Activated CD4-positive, CD25-positive, alpha-beta regulatory T cell treated with anti-CD3 and anti-CD28 coated beads, Interleukin-2, amount 50 U/mL, for 72 hours (primary cell): Measurements from ENCODE around the gene SAV1.
"Not testable (repeated sequence)": the region's sequence is repeated elsewhere in the genome, so short reads cannot be mapped to it uniquely, and the experiment has no call there.

Experiments
- DNase-seq: peaks from one replicate; pipeline ENCODE4 v3.0.0; 2021

SAV1 gene

GRCh38 chr14:50664579-50664978, 3.5 kb downstream of the SAV1 start:
- DNase-seq, result not testable (repeated sequence)

- no peak for DNase-seq
Measured at GRCh38 chr14:50659327-50659974, 8.7 kb downstream of the SAV1 start.

GRCh38 chr14:50658203-50658602, 9.9 kb downstream of the SAV1 start:
- DNase-seq, result no peak

- DNase-seq, result no peak
Measured at GRCh38 chr14:50657753-50658152, 10.4 kb downstream of the SAV1 start.

GRCh38 chr14:50656776-50657175, 11.3 kb downstream of the SAV1 start:
- no peak for DNase-seq

GRCh38 chr14:50649691-50650090, 18.4 kb downstream of the SAV1 start:
- no peak for DNase-seq

GRCh38 chr14:50647753-50648152, 20.4 kb downstream of the SAV1 start:
- no peak for DNase-seq

GRCh38 chr14:50647282-50647681, 20.8 kb downstream of the SAV1 start:
- no peak for DNase-seq

- no peak for DNase-seq
Measured at GRCh38 chr14:50635141-50635540, 33.0 kb downstream of the SAV1 start.

- DNase-seq, result no peak
Measured at GRCh38 chr14:50633954-50634353, 34.2 kb downstream of the SAV1 start.

DNA sequence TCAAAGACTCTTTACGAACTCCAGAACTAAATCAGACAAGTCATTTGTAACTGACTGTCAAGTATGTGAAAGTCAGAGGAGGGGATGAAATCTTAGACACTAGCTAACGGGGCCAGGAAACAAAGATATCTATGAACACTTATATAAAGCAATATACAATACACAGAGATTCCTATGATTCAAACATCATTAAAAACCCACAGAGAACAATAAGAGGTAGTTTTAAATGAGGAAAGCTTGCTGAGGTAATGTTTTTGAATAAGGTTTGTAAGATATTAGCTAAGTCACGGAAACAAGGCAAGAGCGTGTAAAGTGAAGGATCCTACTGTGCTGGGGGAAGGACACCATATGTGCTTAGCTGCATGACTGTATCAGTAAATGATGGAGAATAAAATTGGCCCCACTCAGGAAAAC, 36.7 kb downstream of the SAV1 start:
- DNase-seq, result no peak

DNA sequence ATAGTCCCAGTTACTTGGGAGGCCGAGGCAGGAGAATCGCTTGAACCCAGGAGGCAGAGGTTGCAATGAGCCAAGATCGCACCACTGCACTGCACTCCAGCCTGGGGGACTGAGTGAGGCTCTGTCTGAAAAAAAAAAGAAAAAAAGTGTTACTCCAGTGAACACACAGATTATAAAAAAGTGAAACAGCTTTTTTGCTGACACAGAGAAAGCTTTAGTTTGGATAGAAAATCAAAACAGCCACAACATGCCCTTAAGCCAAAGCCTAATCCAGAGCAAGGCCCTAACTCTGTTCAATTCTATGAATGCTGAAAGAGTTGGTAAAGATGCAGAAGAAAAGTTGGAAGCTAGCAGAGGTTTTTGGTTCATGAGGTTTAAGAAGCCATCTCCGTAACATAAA, 43.2 kb downstream of the SAV1 start:
- not testable (repeated sequence) for DNase-seq

DNA sequence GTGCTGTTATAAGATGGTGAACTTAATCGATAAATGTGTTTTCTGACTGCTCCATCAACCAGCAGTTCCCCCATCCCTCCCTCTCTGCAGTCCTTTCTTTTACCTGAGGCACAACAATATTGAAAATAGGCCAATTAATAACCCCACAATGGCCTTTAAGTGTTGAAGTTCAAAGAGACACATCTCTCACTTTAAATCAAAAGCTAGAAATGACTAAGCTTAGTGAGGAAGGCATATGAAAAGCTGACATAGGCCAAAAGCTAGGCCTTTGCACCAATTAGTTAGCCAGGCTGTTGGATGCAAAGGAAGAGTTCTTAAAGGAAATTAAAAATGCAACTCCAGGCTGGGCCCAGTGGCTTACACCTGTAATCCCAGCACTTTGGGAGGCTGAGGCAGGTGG, 43.7 kb downstream of the SAV1 start:
- DNase-seq, result no peak

DNA sequence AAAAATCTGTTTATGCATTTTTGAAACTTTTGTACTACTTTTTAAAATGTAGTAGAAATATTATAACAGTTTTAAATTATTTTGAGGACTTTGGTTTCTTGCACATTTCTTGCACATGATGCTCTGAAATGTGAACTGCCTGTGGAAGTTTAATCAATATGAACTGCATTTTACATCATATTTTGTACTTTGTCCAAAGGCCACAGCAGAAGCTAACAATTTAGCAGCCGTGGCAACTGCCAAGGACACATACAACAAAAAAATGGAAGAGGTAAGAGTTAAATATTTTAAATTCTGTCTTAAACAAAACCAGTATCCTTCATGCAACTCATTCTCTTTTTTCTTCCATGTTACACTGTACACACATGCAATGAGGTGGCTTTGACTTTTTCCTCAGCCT, 45.1 kb downstream of the SAV1 start:
- DNase-seq, result no peak

DNA sequence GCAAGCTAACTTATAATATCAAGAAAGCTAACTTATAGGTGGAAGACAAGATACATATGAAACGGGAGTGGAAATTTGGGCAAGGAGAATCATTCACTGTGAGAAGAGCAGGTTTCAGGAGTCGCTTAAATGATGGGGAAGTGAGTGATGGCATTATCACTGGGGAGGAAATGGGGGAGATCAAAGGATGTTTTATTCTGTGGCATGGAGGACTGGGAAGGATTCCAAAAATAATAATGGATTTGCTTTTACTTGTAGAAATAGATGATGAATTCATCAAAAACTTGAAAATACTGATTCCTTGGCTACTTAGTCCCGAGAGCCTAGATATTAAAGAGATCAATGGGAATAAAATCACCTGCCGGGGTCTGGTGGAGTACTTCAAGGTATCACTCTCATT, 47.8 kb downstream of the SAV1 start:
- no peak for DNase-seq

DNA sequence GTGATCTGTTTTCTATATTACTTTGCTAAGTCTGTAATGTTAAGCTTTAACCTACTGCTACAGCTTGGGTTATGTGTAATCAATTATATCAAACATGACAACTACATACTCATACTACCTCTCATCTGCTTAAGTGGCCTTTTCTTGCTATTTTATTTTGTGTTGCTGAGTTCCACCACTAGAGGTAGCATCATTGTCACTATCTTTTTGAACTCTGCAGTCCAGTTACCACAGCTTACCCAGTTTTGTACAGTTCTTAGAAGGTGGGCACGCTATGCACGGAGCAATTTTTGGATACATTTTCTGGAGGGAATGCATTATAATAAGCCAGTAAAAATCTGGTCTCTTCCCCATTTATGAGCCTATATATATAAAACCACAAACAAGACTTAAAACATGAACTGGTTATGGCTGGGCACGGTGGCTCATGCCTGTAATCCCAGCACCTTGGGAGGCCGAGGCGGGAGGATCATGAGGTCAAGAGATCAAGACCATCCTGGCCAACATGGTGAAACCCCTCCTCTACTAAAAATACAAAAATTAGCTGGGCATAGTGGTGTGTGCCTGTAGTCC, 48.5 kb downstream of the SAV1 start:
- DNase-seq, result no peak

DNA sequence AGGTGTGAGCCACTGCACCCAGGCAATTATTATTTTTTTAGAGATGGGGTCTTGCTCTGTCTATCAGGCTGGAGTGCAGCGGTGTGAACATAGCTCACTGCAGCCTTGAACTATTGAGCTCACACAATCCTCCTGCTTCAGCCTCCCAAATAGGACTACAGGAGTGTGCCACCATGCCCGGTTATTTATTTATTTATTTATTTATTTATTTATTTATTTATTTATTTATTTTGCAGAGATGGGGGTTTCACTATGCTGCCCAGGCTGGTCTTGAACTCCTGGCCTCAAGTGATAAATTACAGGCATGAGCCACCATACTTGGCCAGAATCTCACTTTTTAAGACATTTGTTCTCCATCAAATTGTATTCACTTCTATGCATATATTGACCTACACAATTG, 51.8 kb downstream of the SAV1 start:
- no peak for DNase-seq

DNA sequence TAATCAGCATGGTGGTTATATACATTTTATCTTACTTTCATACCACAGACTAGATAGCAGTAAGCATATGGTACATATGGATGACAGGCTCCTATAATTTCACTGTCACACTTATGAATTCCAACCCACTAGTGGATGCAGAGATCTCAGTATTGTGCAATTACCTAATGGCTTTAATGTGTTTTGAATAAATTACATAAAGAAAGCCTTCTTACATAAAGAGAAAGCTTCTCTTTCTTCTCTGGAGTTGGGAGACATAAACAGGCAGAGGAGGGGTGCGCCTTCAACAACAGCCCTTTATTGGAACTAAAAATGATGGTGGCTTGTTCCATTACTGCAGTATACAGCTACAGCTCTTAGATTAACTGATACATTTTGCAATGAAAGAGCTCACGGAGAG, 52.6 kb downstream of the SAV1 start:
- DNase-seq, result no peak

DNA sequence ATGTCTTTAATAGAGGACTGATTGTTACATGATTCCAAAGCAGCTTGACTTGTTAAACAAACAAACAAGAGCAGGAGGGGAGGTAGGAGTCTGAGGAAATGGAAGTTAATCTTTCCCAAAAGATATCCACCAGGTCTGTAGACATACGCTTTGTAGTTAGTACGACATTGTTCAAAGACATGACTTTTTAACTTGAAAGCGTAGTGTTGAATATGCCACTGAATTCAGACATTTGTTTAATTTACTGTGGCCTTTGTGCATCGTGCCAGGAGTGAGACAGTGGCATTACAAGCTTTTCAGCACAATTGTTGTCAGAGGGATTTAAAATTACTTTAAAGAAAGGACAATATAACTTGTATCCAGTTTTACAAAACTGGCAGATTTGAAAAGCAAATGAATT, 53.0 kb downstream of the SAV1 start:
- no peak for DNase-seq

- no peak for DNase-seq
Measured at GRCh38 chr14:50612806-50613205, 55.3 kb downstream of the SAV1 start.

- no peak for DNase-seq
Measured at GRCh38 chr14:50610465-50610864, 57.6 kb downstream of the SAV1 start.

GRCh38 chr14:50608302-50608851, 59.7 kb downstream of the SAV1 start:
- no peak for DNase-seq

- no peak for DNase-seq
Measured at GRCh38 chr14:50607761-50608160, 60.3 kb downstream of the SAV1 start.

- no peak for DNase-seq
Measured at GRCh38 chr14:50607181-50607580, 60.9 kb downstream of the SAV1 start.

GRCh38 chr14:50606468-50606867, 61.6 kb downstream of the SAV1 start:
- no peak for DNase-seq
